Adrenal gland (tissue), 5 donors: Measurements from ENCODE around the gene TM9SF2.

ENCODE experiments used
- CTCF ChIP-seq, 6 experiments: fragments of 450-650 bp in 4 of 6; fragments of 200-600 bp in 2 of 6; sonication (generic) in 1 of 6; IDR thresholded peaks; 1 replicate in 5 of 6; 2 replicates in 1 of 6; pipeline versions ENCODE4 v1.5.1 to v1.8.0; 2016 to 2021; ENCODE audit warnings: antibody characterized with exemption in 6 of 6, mild to moderate bottlenecking in 2 of 6, moderate library complexity in 1 of 6
- POLR2A ChIP-seq, 2 donors: fragments of 450-650 bp; IDR thresholded peaks; one replicate each; pipeline ENCODE4 v1.6.1; 2017; ENCODE audit warnings: antibody characterized with exemption in 2 of 2, mild to moderate bottlenecking in 2 of 2, moderate library complexity in 1 of 2
- donor health status: DM: no; HTN: no; CAD: no.

- TF ChIP-seq CTCF (IDR thresholded peaks at IDR 0.05) = no peak
- no peak for TF ChIP-seq POLR2A (IDR thresholded peaks at IDR 0.05)
Observed at GRCh38 chr13:99585609-99586008, 84.3 kb downstream of the TM9SF2 start.
